Choroid plexus epithelial cell (primary cell): ENCODE data around the gene GRM4.

Source experiments
- DNase-seq: peaks from one replicate; pipeline ENCODE4 v3.0.0-alpha.2; 2010; ENCODE audit warnings: low read depth
- H3K4me3 ChIP-seq: 2 replicates; pipeline ENCODE4 v1.5.1; 2011; ENCODE audit warnings: low read depth, mild to moderate bottlenecking, control low read depth, low read length, moderate library complexity
- CTCF ChIP-seq: conservative IDR thresholded peaks from 2 replicates; pipeline ENCODE4 v1.5.1; 2011; ENCODE audit warnings: low read depth, mild to moderate bottlenecking, control low read depth, inconsistent platforms, low read length, moderate library complexity

GRM4 gene

GRCh38 chr6:33985313-33985751 lies 160.6 kb downstream of the GRM4 start:
- DNase-seq = no peak

GRCh38 chr6:33984466-33985312 lies 161.2 kb downstream of the GRM4 start:
- no peak for DNase-seq
- no peak for TF ChIP-seq CTCF
- H3K4me3 ChIP-seq = no peak overlapping the region

More at GRCh38 chr6:33985313-33985751, 160.6 kb downstream of the GRM4 start:
- no peak overlapping the region for H3K4me3 ChIP-seq
- TF ChIP-seq CTCF = no peak

- no peak for TF ChIP-seq CTCF
- DNase-seq = no peak
- no peak overlapping the region for H3K4me3 ChIP-seq
These were observed 162.0 kb downstream of the GRM4 start for GRCh38 chr6:33983721-33984465.

- no peak for TF ChIP-seq CTCF
- peak; percentile 17 for DNase-seq
- no peak overlapping the region for H3K4me3 ChIP-seq
These were observed 162.7 kb downstream of the GRM4 start for GRCh38 chr6:33983109-33983716.

GRCh38 chr6:33981861-33982260 lies 164.0 kb downstream of the GRM4 start:
- TF ChIP-seq CTCF = no peak
- no peak for DNase-seq
- H3K4me3 ChIP-seq = no peak overlapping the region

GRCh38 chr6:33981421-33981820 lies 164.5 kb downstream of the GRM4 start:
- no peak for TF ChIP-seq CTCF
- no peak overlapping the region for H3K4me3 ChIP-seq
- DNase-seq = no peak
